GM23338 (cell line): ENCODE data around the gene MRRF. TPM values are rescaled to one million over a fixed set of nuclear protein-coding genes. Genes with fewer than 3 reads are reported as not detected.

Experiments used
- ATAC-seq: fragments of 200-7000 bp; cut with Tn5 transposase; 3 replicates; pipeline ENCODE4 v1.9.1; 2020
- DNase-seq: peaks from one replicate; pipeline ENCODE4 v3.0.0-alpha.2; 2015; ENCODE audit warnings: low spot score
- H2AFZ ChIP-seq: fragments of 200-600 bp; sonication (generic); 2 replicates; pipeline ENCODE4 v1.8.0; 2016; ENCODE audit warnings: antibody characterized with exemption, mild to moderate bottlenecking, moderate library complexity
- H3F3A ChIP-seq: fragments of 200-600 bp; sonication (generic); replicated peaks from 2 replicates; pipeline ENCODE4 v1.8.0; 2017; ENCODE audit warnings: antibody characterized with exemption, mixed run types, low read depth
- H3K27ac ChIP-seq: fragments of 200-600 bp; sonication (generic); 2 replicates; pipeline ENCODE4 v1.6.1; 2016; ENCODE audit warnings: low read depth
- H3K27me3 ChIP-seq: fragments of 200-600 bp; sonication (generic); 2 replicates; pipeline ENCODE4 v1.8.0; 2016; ENCODE audit warnings: mild to moderate bottlenecking, mixed run types, moderate library complexity; ENCODE audit not compliant: insufficient read depth
- H3K36me3 ChIP-seq: fragments of 200-600 bp; sonication (generic); 2 replicates; pipeline ENCODE4 v1.8.0; 2016; ENCODE audit warnings: mild to moderate bottlenecking; ENCODE audit not compliant: insufficient read depth
- H3K4me1 ChIP-seq: fragments of 200-600 bp; sonication (generic); 2 replicates; pipeline ENCODE4 v1.8.0; 2016; ENCODE audit warnings: mild to moderate bottlenecking, moderate library complexity; ENCODE audit not compliant: insufficient read depth
- H3K4me2 ChIP-seq: fragments of 200-600 bp; sonication (generic); 2 replicates; pipeline ENCODE4 v1.7.1; 2017; ENCODE audit warnings: mixed run types
- H3K4me3 ChIP-seq: fragments of 200-600 bp; sonication (generic); 2 replicates; pipeline ENCODE4 v1.6.1; 2016; ENCODE audit warnings: mixed run types
- H3K79me2 ChIP-seq: fragments of 200-600 bp; sonication (generic); replicated peaks from 2 replicates; pipeline ENCODE4 v1.8.0; 2017; ENCODE audit warnings: mild to moderate bottlenecking; ENCODE audit not compliant: insufficient read depth
- H3K9me2 ChIP-seq: fragments of 200-600 bp; sonication (generic); 2 replicates; pipeline ENCODE4 v1.8.0; 2017; ENCODE audit not compliant: insufficient read depth
- H4K20me1 ChIP-seq: fragments of 200-600 bp; sonication (generic); replicated peaks from 2 replicates; pipeline ENCODE4 v1.8.0; 2017; ENCODE audit warnings: mild to moderate bottlenecking; ENCODE audit not compliant: insufficient read depth
- H3K27ac Mint-ChIP-seq: 2 replicates; pipeline ENCODE4 v1.8.0; 2020; ENCODE audit warnings: inconsistent platforms, mild to moderate bottlenecking, moderate library complexity, mixed read lengths
- H3K27me3 Mint-ChIP-seq: 3 replicates; pipeline ENCODE4 v1.8.0; 2022; ENCODE audit warnings: low read depth, mild to moderate bottlenecking, moderate library complexity, mixed read lengths, inconsistent platforms; ENCODE audit not compliant: insufficient read depth, poor library complexity
- H3K36me3 Mint-ChIP-seq: 3 replicates; pipeline ENCODE4 v1.8.0; 2021; ENCODE audit warnings: low read depth, mild to moderate bottlenecking, inconsistent platforms, moderate library complexity, mixed read lengths
- H3K4me1 Mint-ChIP-seq: 3 replicates; pipeline ENCODE4 v1.8.0; 2020; ENCODE audit warnings: mild to moderate bottlenecking, inconsistent platforms, mixed read lengths
- H3K4me3 Mint-ChIP-seq: 3 replicates; pipeline ENCODE4 v1.8.0; 2021; ENCODE audit warnings: moderate library complexity, mild to moderate bottlenecking, inconsistent platforms, mixed read lengths
- H3K9me3 Mint-ChIP-seq: 3 replicates; pipeline ENCODE4 v1.8.0; 2020; ENCODE audit warnings: moderate library complexity, mild to moderate bottlenecking, inconsistent platforms, mixed read lengths
- CREB1 ChIP-seq: fragments of 250-450 bp; sonication (Bioruptor Pico); IDR thresholded peaks from 2 replicates; pipeline ENCODE4 v1.5.0; 2020; ENCODE audit warnings: low read depth, mild to moderate bottlenecking, moderate library complexity
- CTCF ChIP-seq, 2 experiments: fragments of 200-600 bp in 1 of 2; sonication (generic) in 1 of 2; conservative IDR thresholded peaks; 2 replicates each; pipeline versions ENCODE4 v1.5.1 to v1.6.1; 2016 to 2017; ENCODE audit warnings: antibody characterized with exemption in 2 of 2, low read depth in 2 of 2, mild to moderate bottlenecking in 2 of 2, moderate library complexity in 1 of 2
- ETS1 ChIP-seq: IDR thresholded peaks from 2 replicates; pipeline ENCODE4 v1.6.1; 2016; ENCODE audit warnings: antibody characterized with exemption
- EZH2 ChIP-seq: fragments of 200-600 bp; sonication (generic); IDR thresholded peaks from one replicate; pipeline ENCODE4 v1.8.0; 2017; ENCODE audit warnings: antibody characterized with exemption, mild to moderate bottlenecking, low read depth; ENCODE audit not compliant: unreplicated experiment
- EZH2phosphoT487 ChIP-seq: fragments of 200-600 bp; sonication (generic); IDR thresholded peaks from one replicate; pipeline ENCODE4 v1.8.1; 2018; ENCODE audit warnings: antibody characterized with exemption; ENCODE audit not compliant: unreplicated experiment
- JUNB ChIP-seq: IDR thresholded peaks from one replicate; pipeline ENCODE4 v1.6.1; 2016; ENCODE audit warnings: antibody characterized with exemption; ENCODE audit not compliant: unreplicated experiment
- REST ChIP-seq: IDR thresholded peaks from one replicate; pipeline ENCODE4 v1.6.1; 2018; ENCODE audit warnings: antibody characterized with exemption; ENCODE audit not compliant: unreplicated experiment
- STAT1 ChIP-seq: IDR thresholded peaks from one replicate; pipeline ENCODE4 v1.6.1; 2016; ENCODE audit warnings: antibody characterized with exemption; ENCODE audit not compliant: unreplicated experiment
- ZNF331 ChIP-seq: fragments of 250-450 bp; sonication (Bioruptor Pico); IDR thresholded peaks from 2 replicates; pipeline ENCODE4 v1.5.0; 2020; ENCODE audit warnings: low read depth, mild to moderate bottlenecking, moderate library complexity
- polyA plus RNA-seq: library from polyadenylated mRNA; unstranded; fragments of >200 nt; fragmentation: Nextera tagmentation; extraction: Ambion mirVana; gene quantifications from 2 replicates; pipeline ENCODE4 v1.2.1, GENCODE V29; 2016
- total RNA-seq: library from RNA; depleted of rRNA; stranded (reverse); fragments of >200 nt; shearing (Covaris generic); gene quantifications from 2 replicates; pipeline ENCODE4 v1.2.3, GENCODE V29; 2014

The MRRF gene
- total and polyA plus RNA-seq, 2 experiments from 2014 or later = 27.8 to 32.7 TPM

- no peak for TF ChIP-seq CTCF (conservative IDR thresholded peaks at IDR 0.05; ENCODE audit: low read depth in 2 of 2)
- TF ChIP-seq ETS1 = no peak
- Histone ChIP-seq H3K9me2 (no peaks in the 10 kb centered on the region), H3K4me1 (peaks cover 16% of the 10 kb centered on the region; the same call in 1 of the 2 replicates), H3K4me2 (no peak overlapping the region), H3K4me3 (no peak overlapping the region), H3K27ac (no peak overlapping the region), H3F3A (0 out of 2 replicates have a peak, but pooled peaks cover 2% of the 10 kb centered on the region), H3K36me3 (peaks cover 8% of the 10 kb centered on the region; the same call in 1 of the 2 replicates), H3K27me3 (no peaks in the 10 kb centered on the region), H3K79me2 (peaks cover 46% of the 10 kb centered on the region), H4K20me1 (no peaks in the 10 kb centered on the region), H2AFZ (no peak overlapping the region)
- Mint-ChIP-seq H3K4me3 (no peak overlapping the region), H3K4me1 (peaks cover 14% of the 10 kb centered on the region), H3K9me3 (no peaks in the 10 kb centered on the region), H3K36me3 (peaks cover 21% of the 10 kb centered on the region; the same call in 2 of the 3 replicates), H3K27me3 (peaks cover 7% of the 10 kb centered on the region), H3K27ac (no peak overlapping the region)
- ATAC-seq (no peak), DNase-seq (no peak)
Observed at GRCh38 chr9:122262073-122262472, 2.6 kb upstream of the MRRF start.

GRCh38 chr9:122263699-122264349 is 858 bp upstream of the MRRF start:
- no peak for ATAC-seq
- H3K4me3 Mint-ChIP-seq = peak overlapping the region; percentile 97
- H3K36me3 Mint-ChIP-seq = peaks cover 20% of the 10 kb centered on the region; the same call in 2 of the 3 replicates
- Histone ChIP-seq H3F3A (0 out of 2 replicates have a peak, but pooled peaks cover 2% of the 10 kb centered on the region), H3K9me2 (no peaks in the 10 kb centered on the region), H3K4me1 (peaks cover 14% of the 10 kb centered on the region; the same call in 1 of the 2 replicates), H3K36me3 (peaks cover 8% of the 10 kb centered on the region; the same call in 1 of the 2 replicates), H3K27ac (peak overlapping the region; percentile 74; the same call in 1 of the 2 replicates), H4K20me1 (no peaks in the 10 kb centered on the region), H3K4me2 (peak overlapping the region; percentile 97), H3K27me3 (no peaks in the 10 kb centered on the region), H3K4me3 (peak overlapping the region; percentile 69), H2AFZ (peak overlapping the region; percentile 89), H3K79me2 (peaks cover 53% of the 10 kb centered on the region)
- H3K27ac Mint-ChIP-seq = peak overlapping the region; percentile 99
- no peak for DNase-seq
- H3K9me3 Mint-ChIP-seq = no peaks in the 10 kb centered on the region
- H3K27me3 Mint-ChIP-seq = peaks cover 7% of the 10 kb centered on the region
- H3K4me1 Mint-ChIP-seq = peaks cover 14% of the 10 kb centered on the region
- TF ChIP-seq EZH2 (no peak), REST (no peak), STAT1 (no peak), EZH2phosphoT487 (no peak), JUNB (no peak), CREB1 (CRISPR knock-in tag) (no peak), ZNF331 (CRISPR knock-in tag) (no peak)
